ENCODE measurements around the gene YY1. TPM values are rescaled to one million over a fixed set of nuclear protein-coding genes. Genes with fewer than 3 reads are reported as not detected.

Gene YY1
- total and polyA plus RNA-seq, 2 of the 4 experiments (the other 2 are of a cell fraction): 21.7 to 29.9 TPM

GRCh38 chr14:100191584-100192249 is 47.2 kb upstream of the YY1 start:
- ChIA-PET CTCF (interaction anchor here (0.7 to 1.8 kb wide), 2 partner anchors 156 to 208 kb away, joined by 4 to 6 read pairs; no protein-coding TSS in a partner anchor), POLR2A (ENCODE audit: unreplicated experiment) (no interaction called here)
- H2BK20ac ChIP-seq (ENCODE audit: low read depth, low read length): no peak overlapping the region
- no peak overlapping the region for H2BK15ac ChIP-seq (ENCODE audit: low read depth, low read length)
- dilution Hi-C loops (cut with HindIII; ENCODE audit: low sequenced_read_pairs, unreplicated experiment) (no loop called here), intact Hi-C loops (cut with micrococcal nuclease) (loop anchor here (1.0 kb wide), 1 partner anchor 209 kb away; no protein-coding TSS in a partner anchor), in situ Hi-C loops (cut with MboI; ENCODE audit: low sequenced_read_pairs) (loop anchor here (10.0 kb wide), 1 partner anchor 207 kb away; no protein-coding TSS in a partner anchor)
- H2AK5ac ChIP-seq (ENCODE audit: low read depth, low read length): no peak overlapping the region
- H3K4me3 ChIP-seq (ENCODE audit: insufficient read depth, low read depth, low read length): no peak overlapping the region
- no peak overlapping the region for H3K56ac ChIP-seq (ENCODE audit: extremely low read depth, insufficient read depth, low read length)
- H3K9me3 ChIP-seq (ENCODE audit: control insufficient read depth, insufficient read depth, low read length): no peaks in the 10 kb centered on the region
- H3K23ac ChIP-seq (ENCODE audit: low read depth, low read length): no peak overlapping the region
- H3K9ac ChIP-seq (ENCODE audit: low read depth, low read length): no peak overlapping the region
- TF ChIP-seq RAD21 (IDR thresholded peaks at IDR 0.05; ENCODE audit: low read length): no peak
- peaks cover 6% of the 10 kb centered on the region for H3K4me1 ChIP-seq (ENCODE audit: control insufficient read depth, insufficient read depth, low read length)
- H3K4ac ChIP-seq (ENCODE audit: low read depth, low read length): no peak overlapping the region
- peak overlapping the region; percentile 95 for H2AFZ ChIP-seq (replicated peaks; ENCODE audit: low read length, poor library complexity)
- BruUV-seq (replicated peaks): no TSS peak
- peak overlapping the region; percentile 99; the same call in 1 of the 2 replicates for H4K5ac ChIP-seq (ENCODE audit: low read depth, low read length)
- no peaks in the 10 kb centered on the region for H3K27me3 ChIP-seq (ENCODE audit: control insufficient read depth, insufficient read depth, low read length)
- H4K8ac ChIP-seq (ENCODE audit: low read depth in 2 of 2, low read length in 2 of 2): peak overlapping the region; percentile 98 to 100; a peak in 3 of 4 replicates
- H2BK5ac ChIP-seq (ENCODE audit: low read depth, low read length, poor library complexity, severe bottlenecking): no peak overlapping the region
- H2BK120ac ChIP-seq (ENCODE audit: low read depth, low read length): no peak overlapping the region
- H3K14ac ChIP-seq (replicated peaks; ENCODE audit: low read depth, low read length): no peak overlapping the region
- H3K4me2 ChIP-seq (ENCODE audit: low read depth, low read length): no peak overlapping the region
- ATAC-seq (ENCODE audit: low read depth) (no peak), DNase-seq (no peak)
- H4K20me1 ChIP-seq (ENCODE audit: insufficient read depth, low read length): no peaks in the 10 kb centered on the region
- H4K91ac ChIP-seq (ENCODE audit: insufficient read depth, low read depth, low read length): no peak overlapping the region
- H3K79me1 ChIP-seq (ENCODE audit: low read depth in 1 of 2, low read length in 2 of 2): peaks cover 0 to 4% of the 10 kb centered on the region in 2 experiments; a peak in 1 of 4 replicates
- H3K18ac ChIP-seq (ENCODE audit: low read depth, low read length): no peak overlapping the region; the same call in 1 of the 2 replicates
- no peaks in the 10 kb centered on the region for H3K36me3 ChIP-seq (ENCODE audit: control insufficient read depth, insufficient read depth, low read length)
- H2AK9ac ChIP-seq (replicated peaks; ENCODE audit: low read depth, low read length, poor library complexity): no peak overlapping the region
- no peak overlapping the region for H3K27ac ChIP-seq (ENCODE audit: insufficient read depth, low read length)
- WGBS, 2 experiments (ENCODE audit: extremely low coverage in 2 of 2, insufficient read length in 1 of 2): 94% methylated on average over 7 of the region's 14 CpGs; no CpG with 5 or more reads in 1 of the 2 experiments
- peaks cover 11% of the 10 kb centered on the region for H3K9me1 ChIP-seq (ENCODE audit: insufficient read depth, low read length)
